IMR-90 (cell line): ENCODE results near the gene SRP9. TPM values are rescaled to one million over a fixed set of nuclear protein-coding genes. Genes with fewer than 3 reads are reported as not detected.

Experiments used
- ATAC-seq: fragments of 200-7000 bp; cut with Tn5 transposase; 2 replicates; pipeline ENCODE4 v1.9.1; 2020; ENCODE audit warnings: low read depth, mild to moderate bottlenecking, moderate library complexity
- BruUV-seq: library from RNA; stranded (reverse); fragments of 400-500 nt; replicated peaks from 2 replicates; lab custom pipeline; 2021; lab: Mats Ljungman, UMichigan
- CTCF ChIA-PET: fragments of 300-600 bp; formaldehyde crosslinking; extraction: SDS; loops from one replicate; lab custom pipeline; 2021; ENCODE audit warnings: antibody characterized with exemption; lab: Yijun Ruan, JAX
- POLR2A ChIA-PET: fragments of 300-600 bp; sonication (Branson Sonifier 250); formaldehyde crosslinking; loops from one replicate; lab custom pipeline; 2022; ENCODE audit warnings: antibody characterized with exemption; ENCODE audit not compliant: unreplicated experiment; lab: Charles Lee
- DNase-seq: peaks from one replicate; pipeline ENCODE4 v3.0.0; 2013
- H2AFZ ChIP-seq: replicated peaks from 2 replicates; pipeline ENCODE3; 2013; ENCODE audit warnings: low read length, mild to moderate bottlenecking; ENCODE audit not compliant: poor library complexity
- H2AK5ac ChIP-seq: 2 replicates; pipeline ENCODE4 v1.6.1; 2013; ENCODE audit warnings: low read depth, low read length, inconsistent platforms
- H2AK9ac ChIP-seq: replicated peaks from 2 replicates; pipeline ENCODE3; 2013; ENCODE audit warnings: mild to moderate bottlenecking, low read depth, low read length, moderate library complexity; ENCODE audit not compliant: poor library complexity
- H2BK120ac ChIP-seq: 2 replicates; pipeline ENCODE4 v1.6.1; 2013; ENCODE audit warnings: low read depth, low read length, inconsistent platforms
- H2BK15ac ChIP-seq: 3 replicates; pipeline ENCODE4 v1.6.1; 2013; ENCODE audit warnings: low read depth, low read length, inconsistent platforms
- H2BK20ac ChIP-seq: 2 replicates; pipeline ENCODE4 v1.6.1; 2013; ENCODE audit warnings: low read depth, mild to moderate bottlenecking, inconsistent platforms, low read length, moderate library complexity
- H2BK5ac ChIP-seq: 2 replicates; pipeline ENCODE4 v1.6.1; 2013; ENCODE audit warnings: mild to moderate bottlenecking, low read depth, low read length, inconsistent platforms; ENCODE audit not compliant: poor library complexity, severe bottlenecking
- H3K14ac ChIP-seq: replicated peaks from 2 replicates; pipeline ENCODE4 v1.6.1; 2013; ENCODE audit warnings: low read depth, low read length, inconsistent platforms
- H3K18ac ChIP-seq: 2 replicates; pipeline ENCODE4 v1.6.1; 2013; ENCODE audit warnings: low read depth, low read length, control low read depth
- H3K23ac ChIP-seq: 2 replicates; pipeline ENCODE4 v1.6.1; 2013; ENCODE audit warnings: low read depth, low read length, inconsistent platforms
- H3K27ac ChIP-seq: 2 replicates; pipeline ENCODE4 v1.5.1; 2013; ENCODE audit warnings: mild to moderate bottlenecking, control low read depth, low read length; ENCODE audit not compliant: insufficient read depth
- H3K27me3 ChIP-seq: 2 replicates; pipeline ENCODE4 v1.6.1; 2013; ENCODE audit warnings: low read length; ENCODE audit not compliant: control insufficient read depth, insufficient read depth
- H3K36me3 ChIP-seq: 2 replicates; pipeline ENCODE4 v1.6.1; 2013; ENCODE audit warnings: low read length, mixed read lengths; ENCODE audit not compliant: control insufficient read depth, insufficient read depth
- H3K4ac ChIP-seq: 2 replicates; pipeline ENCODE4 v1.6.1; 2013; ENCODE audit warnings: low read depth, low read length, inconsistent platforms
- H3K4me1 ChIP-seq: 2 replicates; pipeline ENCODE4 v1.6.1; 2013; ENCODE audit warnings: low read length, mixed read lengths; ENCODE audit not compliant: control insufficient read depth, insufficient read depth
- H3K4me2 ChIP-seq: 2 replicates; pipeline ENCODE4 v1.6.1; 2013; ENCODE audit warnings: low read depth, mild to moderate bottlenecking, control low read depth, low read length, moderate library complexity
- H3K4me3 ChIP-seq: 2 replicates; pipeline ENCODE4 v1.5.1; 2013; ENCODE audit warnings: low read depth, mild to moderate bottlenecking, control low read depth, low read length, moderate library complexity; ENCODE audit not compliant: insufficient read depth
- H3K56ac ChIP-seq: 2 replicates; pipeline ENCODE4 v1.6.1; 2013; ENCODE audit warnings: low read length, inconsistent platforms; ENCODE audit not compliant: insufficient read depth; ENCODE audit errors: extremely low read depth
- H3K79me1 ChIP-seq, 2 experiments: 2 replicates each; pipeline ENCODE4 v1.6.1; 2013; ENCODE audit warnings: low read length in 2 of 2, inconsistent platforms in 1 of 2, low read depth in 1 of 2
- H3K9ac ChIP-seq: 2 replicates; pipeline ENCODE4 v1.6.1; 2013; ENCODE audit warnings: low read depth, low read length, control low read depth
- H3K9me1 ChIP-seq: 2 replicates; pipeline ENCODE4 v1.6.1; 2013; ENCODE audit warnings: low read length, inconsistent platforms; ENCODE audit not compliant: insufficient read depth
- H3K9me3 ChIP-seq: 2 replicates; pipeline ENCODE4 v1.6.1; 2013; ENCODE audit warnings: low read length; ENCODE audit not compliant: control insufficient read depth, insufficient read depth
- H4K20me1 ChIP-seq: 2 replicates; pipeline ENCODE4 v1.6.1; 2013; ENCODE audit warnings: low read length, inconsistent platforms; ENCODE audit not compliant: insufficient read depth
- H4K5ac ChIP-seq: 2 replicates; pipeline ENCODE4 v1.6.1; 2013; ENCODE audit warnings: mild to moderate bottlenecking, low read depth, low read length, control low read depth
- H4K8ac ChIP-seq, 2 experiments: 2 replicates each; pipeline ENCODE4 v1.6.1; 2013; ENCODE audit warnings: low read depth in 2 of 2, low read length in 2 of 2, control low read depth in 1 of 2, inconsistent platforms in 1 of 2
- H4K91ac ChIP-seq: 2 replicates; pipeline ENCODE4 v1.6.1; 2013; ENCODE audit warnings: low read depth, low read length, inconsistent platforms; ENCODE audit not compliant: insufficient read depth
- BHLHE40 ChIP-seq: fragments of 150-350 bp; IDR thresholded peaks from 2 replicates; pipeline ENCODE4 v1.6.1; 2016; ENCODE audit warnings: mild to moderate bottlenecking, low read depth, low read length
- CEBPB ChIP-seq: IDR thresholded peaks from 2 replicates; pipeline ENCODE4 v1.6.1; 2012; ENCODE audit warnings: low read depth, low read length, improper control_type of control experiment
- CTCF ChIP-seq: conservative IDR thresholded peaks from 2 replicates; pipeline ENCODE4 v1.5.1; 2012; ENCODE audit warnings: mild to moderate bottlenecking, low read depth, low read length, improper control_type of control experiment
- MAZ ChIP-seq: IDR thresholded peaks from 2 replicates; pipeline ENCODE4 v1.6.1; 2012; ENCODE audit warnings: low read depth, mild to moderate bottlenecking, low read length, improper control_type of control experiment, moderate library complexity, borderline replicate concordance
- MXI1 ChIP-seq: IDR thresholded peaks from 2 replicates; pipeline ENCODE4 v1.6.1; 2012; ENCODE audit warnings: low read depth, mild to moderate bottlenecking, low read length, moderate library complexity, borderline replicate concordance
- NFE2L2 ChIP-seq: fragments of 150-350 bp; IDR thresholded peaks from 2 replicates; pipeline ENCODE4 v1.6.1; 2016; ENCODE audit warnings: low read depth, mild to moderate bottlenecking, low read length
- RAD21 ChIP-seq: IDR thresholded peaks from 2 replicates; pipeline ENCODE4 v1.6.1; 2012; ENCODE audit warnings: low read length, improper control_type of control experiment
- RCOR1 ChIP-seq: IDR thresholded peaks from 2 replicates; pipeline ENCODE4 v1.6.1; 2012; ENCODE audit warnings: mild to moderate bottlenecking, low read length, improper control_type of control experiment; ENCODE audit not compliant: insufficient replicate concordance
- RFX5 ChIP-seq: IDR thresholded peaks from 2 replicates; pipeline ENCODE4 v1.8.0; 2012; ENCODE audit warnings: low read depth, mild to moderate bottlenecking, low read length, moderate library complexity
- USF2 ChIP-seq: fragments of 150-350 bp; IDR thresholded peaks from 2 replicates; pipeline ENCODE4 v1.6.1; 2017; ENCODE audit warnings: mild to moderate bottlenecking, antibody characterized with exemption, low read length, low read depth
- WGBS, 2 experiments: methylation state at CpG; one replicate each; pipeline versions ENCODE4 v1.1.5 to v1.1.7; 2013; ENCODE audit warnings: missing lambda C conversion rate in 2 of 2; ENCODE audit not compliant: insufficient read length in 1 of 2; ENCODE audit errors: extremely low coverage in 2 of 2; 5-methylcytosine and 5-hydroxymethylcytosine counted together
- dilution Hi-C: fragments of 300-500 bp; cut with HindIII; formaldehyde crosslinking; loops from one replicate; pipeline ENCODE4 v1.14.3; 2018; ENCODE audit warnings: low sequenced_read_pairs; ENCODE audit not compliant: unreplicated experiment
- in situ Hi-C: fragments of 300-500 bp; cut with MboI; formaldehyde crosslinking; loops from 3 replicates; pipeline ENCODE4 v1.14.3; 2019; ENCODE audit warnings: low sequenced_read_pairs, inconsistent platforms, mixed read lengths
- intact Hi-C: fragments of 100-400 bp; cut with micrococcal nuclease; formaldehyde crosslinking; loops from 2 replicates; pipeline ENCODE4 v1.10.0; 2022
- polyA plus RNA-seq, 3 experiments: library from polyadenylated mRNA; depleted of rRNA; stranded (reverse); fragments of >200 nt; gene quantifications; 2 replicates each; pipeline ENCODE4 v1.2.3, GENCODE V29; 2012; ENCODE audit warnings: low replicate concordance in 1 of 3
- total RNA-seq: library from RNA; depleted of rRNA; stranded (reverse); fragments of >200 nt; gene quantifications from 2 replicates; pipeline ENCODE4 v1.2.3, GENCODE V29; 2012

Gene SRP9
- total and polyA plus RNA-seq, 2 of the 4 experiments (the other 2 are of a cell fraction) = 230 to 295 TPM

- BruUV-seq = no TSS peak
- no peak overlapping the region for H4K8ac ChIP-seq
- H3K14ac ChIP-seq = no peak overlapping the region
- no peak overlapping the region for H2AK5ac ChIP-seq
- POLR2A ChIA-PET = no interaction called here
- no peak overlapping the region for H4K5ac ChIP-seq
- H4K91ac ChIP-seq = no peak overlapping the region
- H3K4ac ChIP-seq = no peak overlapping the region
- H2BK120ac ChIP-seq = no peak overlapping the region
- H3K27me3 ChIP-seq = no peaks in the 10 kb centered on the region
- no peak overlapping the region for H2BK15ac ChIP-seq
- H3K9me1 ChIP-seq = peaks cover 13% of the 10 kb centered on the region; the same call in 1 of the 2 replicates
- DNase-seq (no peak), ATAC-seq (no peak)
- H2BK20ac ChIP-seq = no peak overlapping the region
- H3K36me3 ChIP-seq = no peaks in the 10 kb centered on the region
- H3K56ac ChIP-seq = no peak overlapping the region
- H2AFZ ChIP-seq = no peak overlapping the region
- H2BK5ac ChIP-seq = no peak overlapping the region
- H3K9ac ChIP-seq = no peak overlapping the region
- TF ChIP-seq RAD21 (no peak), RFX5 (no peak), CTCF (no peak), MAZ (no peak), NFE2L2 (no peak), RCOR1 (no peak), USF2 (no peak), MXI1 (no peak), BHLHE40 (no peak), CEBPB (no peak)
- peaks cover 0 to 11% of the 10 kb centered on the region in 2 experiments; a peak in 2 of 4 replicates for H3K79me1 ChIP-seq
- no peak overlapping the region for H3K4me3 ChIP-seq
- no peak overlapping the region for H3K4me2 ChIP-seq
- dilution Hi-C loops = no loop called here
- H2AK9ac ChIP-seq = no peak overlapping the region
- H3K27ac ChIP-seq = no peak overlapping the region
- intact Hi-C loops = no loop called here
- H3K9me3 ChIP-seq = no peaks in the 10 kb centered on the region
- no peak overlapping the region for H3K18ac ChIP-seq
- in situ Hi-C loops = no loop called here
- CTCF ChIA-PET = no interaction called here
- peaks cover 12% of the 10 kb centered on the region; the same call in 1 of the 2 replicates for H3K4me1 ChIP-seq
- no peak overlapping the region for H3K23ac ChIP-seq
- no peaks in the 10 kb centered on the region for H4K20me1 ChIP-seq
- 61% methylated on average over 3 of the region's 5 CpGs; no CpG with 5 or more reads in 1 of the 2 experiments for WGBS, 2 experiments
Measured at GRCh38 chr1:225808136-225808535, 30.5 kb downstream of the SRP9 start.
